NCI-H526 (cell line): ENCODE results near the gene SORCS3.

ENCODE experiments used
- DNase-seq, 2 experiments: peaks; one replicate each; lab custom pipeline; 2025; lab: John Stamatoyannopoulos, UW

The SORCS3 gene

DNA sequence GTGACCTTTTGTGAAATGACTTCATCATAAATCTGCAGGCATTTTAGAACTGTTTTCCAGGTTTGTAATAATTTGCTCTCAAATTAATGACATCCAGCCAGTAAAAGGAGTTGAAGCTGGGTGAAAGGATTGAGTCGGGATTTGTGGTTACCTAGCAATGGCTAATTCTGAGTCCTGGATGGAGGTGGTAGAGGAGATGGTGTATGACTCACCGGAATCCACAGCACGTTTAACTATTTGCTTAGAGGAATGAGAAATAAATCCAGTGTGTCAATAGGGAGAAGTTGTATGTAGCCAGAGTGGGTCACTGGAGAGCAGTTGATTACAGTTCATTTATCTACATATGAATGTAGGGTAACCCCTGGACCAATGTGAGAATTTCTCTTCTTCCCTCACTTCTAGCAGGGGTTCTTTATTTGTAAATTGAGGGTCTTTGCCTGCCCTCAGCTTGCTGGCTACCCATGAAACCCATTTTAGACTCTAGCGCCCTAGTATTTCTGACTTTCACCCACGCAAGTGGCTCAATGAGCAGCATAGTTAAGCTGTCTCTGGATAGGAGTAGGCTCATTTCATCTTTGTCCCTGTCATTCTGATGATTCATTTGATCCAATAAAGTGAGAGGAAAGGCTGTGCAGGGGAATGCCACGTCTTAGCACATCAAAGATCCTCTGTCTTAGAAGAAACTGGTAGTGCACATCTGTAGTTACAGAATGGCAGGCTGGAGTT lies 547.8 kb downstream of the SORCS3 start:
- no peak for DNase-seq

- DNase-seq, result no peak
These were observed 548.3 kb downstream of the SORCS3 start for GRCh38 chr10:105189463-105189800.

- DNase-seq, result no peak
These were observed 551.1 kb downstream of the SORCS3 start for GRCh38 chr10:105192146-105192545.

DNA sequence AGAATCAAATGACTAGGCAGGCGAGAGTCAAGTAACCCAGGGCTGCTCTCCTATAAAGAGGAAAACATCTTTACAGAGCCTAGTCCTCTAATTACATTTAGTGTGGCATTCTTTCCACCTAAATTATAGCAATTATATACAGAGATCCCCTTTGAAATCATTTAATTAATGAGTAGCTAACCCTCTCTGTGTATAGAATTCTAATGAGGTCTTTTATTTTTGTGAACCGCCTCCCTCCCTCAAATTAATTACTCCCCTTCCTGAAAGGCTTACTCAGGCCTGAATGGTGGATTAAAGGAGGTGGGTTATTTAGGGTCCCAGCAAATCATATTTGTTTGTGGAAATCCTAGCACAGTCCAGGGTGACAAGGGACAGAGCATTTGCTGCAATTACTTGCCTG lies 551.8 kb downstream of the SORCS3 start:
- no peak for DNase-seq

DNA sequence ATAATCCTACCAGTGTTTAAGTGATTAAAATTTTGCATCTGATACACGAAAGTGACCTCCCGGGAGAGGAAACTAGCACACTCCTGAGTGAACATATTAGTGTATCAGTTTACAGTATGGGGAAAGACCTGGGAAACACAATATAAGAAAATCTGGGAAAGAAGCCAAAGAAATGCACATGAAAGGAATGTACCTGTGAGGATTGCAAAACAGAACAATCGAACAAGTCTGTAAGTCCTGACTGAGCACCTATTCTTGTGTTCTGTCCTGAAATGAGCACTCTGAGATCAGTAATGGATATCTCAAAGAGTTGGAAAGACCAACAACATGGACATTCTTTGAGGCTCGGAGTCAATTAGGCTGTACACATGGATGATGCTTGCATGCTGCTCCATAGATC lies 554.7 kb downstream of the SORCS3 start:
- DNase-seq, result no peak

DNA sequence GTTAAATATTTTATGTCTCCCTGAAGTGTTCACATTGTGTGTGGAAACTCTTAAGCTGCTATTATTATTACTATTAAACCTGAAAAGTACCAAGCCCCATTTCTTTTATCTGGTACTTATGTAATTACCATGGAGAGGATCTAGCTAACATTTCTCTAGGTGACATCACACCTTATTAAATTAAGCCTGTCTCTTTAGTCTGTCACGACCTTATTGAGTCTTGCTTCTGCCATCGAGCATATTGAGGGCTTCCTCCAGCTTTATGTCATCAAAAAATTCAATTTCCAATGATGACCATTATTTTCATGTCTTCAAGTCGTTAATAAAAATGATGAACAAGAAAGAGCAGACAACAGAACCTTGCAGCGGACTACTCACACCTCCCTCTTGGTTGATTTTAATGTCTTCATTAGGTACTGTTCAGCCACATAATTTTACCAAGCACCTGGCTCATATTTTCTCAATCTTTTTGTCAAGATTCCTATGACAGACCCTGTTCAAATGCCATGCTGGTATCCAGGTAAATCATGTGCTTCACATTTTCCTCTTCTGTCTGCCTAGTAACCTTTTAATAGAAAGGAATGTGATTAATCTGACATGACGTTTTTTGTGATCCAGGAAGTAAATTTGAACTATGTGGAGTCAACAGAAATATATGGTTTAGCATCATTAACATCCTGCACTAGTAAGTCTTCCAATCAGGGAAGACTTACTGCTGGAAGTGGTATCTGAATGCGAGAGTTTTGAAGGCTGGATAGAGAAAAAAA lies 556.7 kb downstream of the SORCS3 start:
- DNase-seq, result no peak

- DNase-seq, result no peak
These were observed 565.5 kb downstream of the SORCS3 start for GRCh38 chr10:105206616-105207015.

- no peak for DNase-seq
These were observed 566.4 kb downstream of the SORCS3 start for GRCh38 chr10:105207476-105207995.

DNA sequence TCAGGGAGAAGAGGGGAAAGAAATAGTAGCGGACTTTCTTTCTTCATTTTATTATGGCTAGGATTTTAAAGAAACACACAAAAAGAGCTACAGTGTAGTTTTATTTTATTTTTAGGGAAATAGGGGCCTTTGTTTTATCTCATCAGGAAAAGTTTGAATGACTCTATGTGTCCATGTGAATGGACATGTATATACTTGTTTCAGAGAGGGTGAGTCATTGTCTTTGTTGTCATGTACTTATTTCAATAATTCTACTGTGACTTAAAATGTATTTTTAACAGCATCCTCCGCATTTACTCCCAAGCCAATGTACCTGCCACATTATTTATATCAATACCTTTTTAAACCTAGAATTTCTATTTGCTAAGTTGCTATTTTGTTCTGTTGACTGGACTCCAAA lies 569.5 kb downstream of the SORCS3 start:
- DNase-seq, result no peak

- DNase-seq, result no peak
These were observed 596.6 kb downstream of the SORCS3 start for GRCh38 chr10:105237685-105238084.

GRCh38 chr10:105239311-105240219 lies 598.5 kb downstream of the SORCS3 start:
- DNase-seq, result no peak

- DNase-seq, result no peak
These were observed 600.2 kb downstream of the SORCS3 start for GRCh38 chr10:105241254-105241653.

- no peak for DNase-seq
These were observed 602.3 kb downstream of the SORCS3 start for GRCh38 chr10:105243381-105243780.

DNA sequence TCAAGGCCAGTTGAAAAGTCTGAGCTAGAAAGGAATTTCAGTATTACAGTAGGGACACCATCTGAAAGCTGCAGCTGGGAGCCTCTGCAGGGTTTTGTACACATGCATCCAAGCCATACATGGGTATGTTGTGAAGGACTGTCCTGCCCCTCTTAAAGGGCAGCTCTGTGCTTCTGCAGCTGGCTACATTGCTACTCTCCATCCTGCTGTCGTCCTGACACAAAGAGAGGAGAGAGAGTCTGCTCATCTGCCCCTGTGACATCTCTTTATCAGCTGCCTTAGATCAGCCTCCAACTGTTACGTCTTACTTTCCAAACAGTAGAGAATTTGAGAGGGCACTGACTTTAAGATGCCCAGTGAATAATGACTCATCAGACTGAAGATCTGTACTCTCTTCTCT lies 602.7 kb downstream of the SORCS3 start:
- DNase-seq, result no peak

GRCh38 chr10:105247831-105248499 lies 606.9 kb downstream of the SORCS3 start:
- no peak for DNase-seq

- DNase-seq, result no peak
These were observed 611.8 kb downstream of the SORCS3 start for GRCh38 chr10:105252911-105253310.

DNA sequence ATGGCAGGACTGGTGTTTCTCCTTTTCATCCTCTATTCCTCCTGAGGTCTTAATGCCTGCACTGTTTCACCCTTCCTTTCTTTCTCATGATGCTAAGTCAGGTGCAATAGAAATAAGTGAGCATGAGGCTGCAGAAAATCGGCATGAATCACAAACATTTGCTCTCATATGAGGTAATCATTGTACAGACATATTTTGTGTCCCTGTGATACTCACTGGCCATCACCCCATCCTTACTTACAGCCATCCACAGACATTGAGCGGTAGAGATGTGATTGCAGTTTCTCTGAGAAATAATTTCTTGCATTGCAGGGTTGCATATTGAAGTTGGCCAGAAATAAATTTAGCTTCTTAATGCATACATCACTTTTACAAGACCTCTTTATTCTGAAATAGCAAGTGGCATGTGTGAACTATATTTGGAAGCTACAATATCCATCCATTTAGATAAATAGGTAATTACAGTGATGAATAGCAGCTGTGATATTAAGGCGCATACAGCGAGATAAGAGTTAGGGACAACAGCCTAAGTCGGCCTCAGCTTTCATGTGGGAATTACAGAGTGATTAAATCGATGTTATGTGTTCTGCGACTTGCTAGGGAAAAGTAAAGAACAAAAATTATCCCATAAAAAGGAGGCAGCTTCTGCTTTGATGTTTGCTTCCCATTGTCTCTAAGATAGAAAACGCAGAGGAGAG lies 612.6 kb downstream of the SORCS3 start:
- DNase-seq, result no peak

DNA sequence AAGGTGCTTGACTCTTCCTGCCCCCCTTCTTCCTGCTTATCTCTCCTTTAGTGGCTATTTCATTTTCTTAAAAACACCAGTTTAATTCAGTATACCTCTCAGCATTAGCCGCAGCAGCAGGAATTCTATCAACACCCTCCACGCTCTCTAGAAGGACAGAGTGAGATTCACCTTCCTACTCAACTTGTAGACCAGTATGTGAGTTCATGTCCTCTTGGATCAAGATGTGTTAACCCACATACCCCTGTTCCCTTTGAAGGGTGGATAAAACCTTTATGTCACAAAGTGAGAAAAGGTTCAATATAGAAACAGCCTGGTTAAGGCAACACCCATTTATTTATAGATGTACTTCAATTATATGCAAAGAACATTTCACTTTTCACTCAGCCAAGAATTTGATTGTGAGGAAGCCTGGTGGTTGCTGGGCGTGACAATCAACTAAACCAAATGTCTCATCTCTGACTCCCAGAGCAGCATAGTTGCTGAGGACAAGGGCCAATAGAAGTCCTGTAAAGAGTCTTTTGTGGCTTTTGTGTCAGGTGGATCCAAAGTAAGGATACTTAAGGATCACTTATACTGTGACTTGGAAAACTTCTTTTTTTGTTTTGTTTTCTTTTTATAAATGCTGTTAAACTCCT lies 617.1 kb downstream of the SORCS3 start:
- no peak for DNase-seq

DNA sequence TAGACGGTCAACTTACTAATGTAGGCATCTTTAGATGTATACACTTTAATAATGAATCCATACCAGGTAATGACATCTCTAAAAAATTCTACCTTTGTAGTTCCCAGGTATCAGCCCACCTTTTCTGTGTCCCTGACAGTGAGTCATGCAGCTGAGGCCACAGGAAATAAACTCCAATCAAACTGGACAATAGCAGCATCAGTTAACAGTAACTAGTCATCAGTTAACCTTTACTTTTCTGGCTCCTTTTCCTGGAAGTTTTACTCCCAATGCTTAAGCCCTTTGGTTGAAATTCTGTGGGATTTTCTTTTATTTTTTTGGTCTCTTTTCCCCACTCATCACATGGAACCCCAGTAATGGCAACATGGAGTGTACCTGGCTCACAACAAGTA lies 617.6 kb downstream of the SORCS3 start:
- DNase-seq, result no peak

- DNase-seq, result no peak
These were observed 618.1 kb downstream of the SORCS3 start for GRCh38 chr10:105259201-105259600.

GRCh38 chr10:105262666-105263065 lies 621.6 kb downstream of the SORCS3 start:
- no peak for DNase-seq
